HFF-Myc (cell line): ENCODE data around the gene CFAP90.

ENCODE experiments used
- DNase-seq: peaks from one replicate; pipeline ENCODE4 v3.0.0-alpha.2; 2011; ENCODE audit warnings: low read depth; ENCODE audit errors: extremely low read depth
- H3K4me3 ChIP-seq: replicated peaks from 2 replicates; pipeline ENCODE4 v1.5.1; 2011; ENCODE audit warnings: low read depth, mild to moderate bottlenecking, control low read depth, low read length
- TF ChIP-seq, protein P1 (sequence below): IDR thresholded peaks from 2 replicates; pipeline ENCODE4 v1.5.1; 2012; ENCODE audit warnings: mild to moderate bottlenecking, low read depth, low read length, control low read depth; ENCODE audit errors: missing control alignments

The CFAP90 gene

DNA sequence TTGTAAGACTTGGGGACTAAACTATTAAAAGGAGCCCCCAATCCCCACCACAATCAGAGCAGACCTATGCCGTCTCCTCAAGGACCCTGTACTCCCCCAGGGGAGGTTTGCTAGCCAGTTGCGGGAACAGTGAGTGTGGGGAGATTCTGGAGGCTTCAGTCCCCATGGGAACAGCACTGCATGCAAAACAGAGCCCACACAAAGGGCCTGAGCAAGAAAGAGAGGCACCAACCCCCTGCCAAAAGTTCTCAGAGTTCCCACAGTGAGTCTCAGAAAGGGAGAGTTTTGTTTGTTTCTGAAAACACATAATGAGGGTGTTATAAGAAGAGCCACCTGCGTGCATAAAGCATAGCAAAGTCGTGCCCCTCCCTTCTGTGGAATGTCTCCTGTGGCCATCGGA, 56.6 kb downstream of the CFAP90 start:
- no peak for DNase-seq
- H3K4me3 ChIP-seq = no peak overlapping the region
- TF ChIP-seq, protein P1, sequence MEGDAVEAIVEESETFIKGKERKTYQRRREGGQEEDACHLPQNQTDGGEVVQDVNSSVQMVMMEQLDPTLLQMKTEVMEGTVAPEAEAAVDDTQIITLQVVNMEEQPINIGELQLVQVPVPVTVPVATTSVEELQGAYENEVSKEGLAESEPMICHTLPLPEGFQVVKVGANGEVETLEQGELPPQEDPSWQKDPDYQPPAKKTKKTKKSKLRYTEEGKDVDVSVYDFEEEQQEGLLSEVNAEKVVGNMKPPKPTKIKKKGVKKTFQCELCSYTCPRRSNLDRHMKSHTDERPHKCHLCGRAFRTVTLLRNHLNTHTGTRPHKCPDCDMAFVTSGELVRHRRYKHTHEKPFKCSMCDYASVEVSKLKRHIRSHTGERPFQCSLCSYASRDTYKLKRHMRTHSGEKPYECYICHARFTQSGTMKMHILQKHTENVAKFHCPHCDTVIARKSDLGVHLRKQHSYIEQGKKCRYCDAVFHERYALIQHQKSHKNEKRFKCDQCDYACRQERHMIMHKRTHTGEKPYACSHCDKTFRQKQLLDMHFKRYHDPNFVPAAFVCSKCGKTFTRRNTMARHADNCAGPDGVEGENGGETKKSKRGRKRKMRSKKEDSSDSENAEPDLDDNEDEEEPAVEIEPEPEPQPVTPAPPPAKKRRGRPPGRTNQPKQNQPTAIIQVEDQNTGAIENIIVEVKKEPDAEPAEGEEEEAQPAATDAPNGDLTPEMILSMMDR = no peak

DNA sequence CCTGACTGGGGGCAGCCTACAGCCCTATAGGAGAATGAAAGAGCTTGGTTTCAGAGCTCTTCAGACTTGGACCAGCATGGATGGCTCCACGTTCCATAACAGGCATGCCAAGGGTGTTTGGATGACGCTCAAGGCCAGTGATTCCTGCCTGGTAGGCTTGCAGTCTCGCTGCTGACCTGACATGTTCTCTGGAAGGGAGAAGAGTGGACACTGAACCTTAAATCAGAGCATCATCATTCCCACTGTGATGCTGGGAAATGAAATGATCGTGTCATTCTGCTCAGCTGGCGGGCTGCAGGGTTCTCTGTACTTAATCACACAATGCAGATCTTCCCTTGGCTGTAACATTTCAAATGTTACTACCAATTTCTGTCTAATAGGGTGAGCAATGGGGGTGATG, 57.0 kb downstream of the CFAP90 start:
- TF ChIP-seq, protein P1 = no peak
- DNase-seq = no peak
- H3K4me3 ChIP-seq = no peak overlapping the region

DNA sequence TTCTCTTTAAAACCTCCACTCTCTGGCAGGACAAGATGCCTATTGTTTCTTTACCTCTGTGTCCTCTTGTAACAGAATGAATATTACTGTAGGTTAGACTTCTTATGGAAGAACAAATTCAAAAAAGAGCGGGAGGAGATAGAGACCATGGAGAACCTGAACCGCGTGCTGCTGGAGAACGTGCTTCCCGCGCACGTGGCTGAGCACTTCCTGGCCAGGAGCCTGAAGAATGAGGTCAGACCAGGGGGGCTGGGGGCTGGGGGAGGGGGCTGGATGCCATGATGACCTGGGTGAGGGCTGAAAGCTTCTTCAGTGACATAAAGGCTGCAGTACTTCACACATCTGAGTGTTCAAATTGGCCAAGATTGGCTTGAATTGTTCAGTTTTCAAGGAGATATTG, 61.4 kb downstream of the CFAP90 start:
- DNase-seq = no peak
- TF ChIP-seq, protein P1 = no peak

DNA sequence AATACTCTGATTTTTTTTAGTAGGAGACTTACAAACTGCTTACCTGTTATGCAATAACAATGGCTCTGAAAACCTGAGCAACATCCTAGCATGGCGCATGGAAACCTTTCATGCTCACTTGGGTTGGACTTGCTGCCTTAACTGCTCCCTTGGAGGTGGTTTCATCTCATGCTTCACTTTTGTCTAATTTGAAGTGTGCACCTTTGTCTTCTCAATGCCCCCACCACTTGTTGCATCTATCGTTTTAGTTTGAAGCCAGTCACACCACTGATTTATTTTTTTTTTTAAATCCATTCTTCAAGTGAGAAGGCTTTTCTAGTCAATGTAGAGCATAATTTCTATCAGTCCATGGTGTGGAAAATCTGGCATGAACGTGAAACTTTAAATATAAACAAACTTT, 63.2 kb downstream of the CFAP90 start:
- DNase-seq = no peak
- TF ChIP-seq, protein P1 = no peak
- H3K4me3 ChIP-seq = no peak overlapping the region

More for the DNA sequence above, 61.4 kb downstream of the CFAP90 start:
- H3K4me3 ChIP-seq = no peak overlapping the region

DNA sequence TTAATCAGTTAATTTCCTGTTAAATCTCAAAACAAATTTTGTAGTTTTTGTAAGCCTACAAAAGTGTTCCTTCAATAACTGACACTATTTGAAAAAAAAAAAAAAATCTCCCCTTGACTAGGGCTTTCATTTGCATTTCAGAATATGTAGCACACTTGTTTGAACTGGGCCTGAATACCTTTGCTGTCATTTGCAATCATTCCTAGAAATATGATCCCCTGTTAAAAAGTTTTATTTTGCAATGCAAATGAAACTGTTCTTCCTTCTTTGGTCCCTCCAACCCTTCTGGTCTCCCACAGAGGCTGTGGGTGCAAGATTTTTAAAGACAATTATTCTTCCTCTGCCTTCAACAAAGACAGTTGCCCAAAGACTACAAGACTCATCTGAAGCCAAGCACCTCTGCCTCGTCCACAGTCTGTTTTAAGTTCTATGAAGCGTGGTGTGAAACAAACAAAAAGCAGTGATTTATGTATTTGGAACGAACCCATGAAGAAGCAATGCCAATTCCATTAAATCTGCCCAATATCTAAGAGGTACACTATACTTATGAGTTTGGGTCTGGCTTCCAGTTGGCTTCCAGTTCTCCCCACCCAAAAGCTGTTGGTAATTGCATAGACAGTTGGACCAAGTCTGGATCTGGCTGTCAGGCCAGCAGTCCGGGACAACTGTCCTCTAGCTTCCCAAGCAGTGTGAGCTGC, 66.1 kb downstream of the CFAP90 start:
- no peak overlapping the region for H3K4me3 ChIP-seq
- no peak for DNase-seq
- TF ChIP-seq, protein P1 = no peak

DNA sequence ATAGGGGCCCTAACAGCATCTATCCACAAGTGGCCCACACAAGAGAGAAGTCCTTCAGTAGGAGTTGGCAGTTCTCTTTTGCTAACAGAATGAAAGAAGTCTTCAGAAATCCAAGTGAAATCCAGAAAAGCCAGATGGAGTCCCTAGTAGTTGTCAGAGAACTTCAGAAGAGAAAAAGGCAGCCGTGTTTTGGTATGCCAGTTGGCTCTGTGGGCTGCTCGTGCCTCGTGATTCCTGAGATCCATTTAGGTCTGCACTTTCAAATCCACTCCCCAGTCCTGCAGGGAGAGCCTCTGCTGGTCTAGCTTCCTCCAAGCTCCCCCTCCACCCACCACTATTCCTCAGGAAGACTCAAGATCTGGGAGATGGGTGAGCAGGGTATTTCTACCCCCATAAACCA, 69.0 kb downstream of the CFAP90 start:
- no peak overlapping the region for H3K4me3 ChIP-seq

More for the DNA sequence above, 69.0 kb downstream of the CFAP90 start:
- no peak for DNase-seq
- TF ChIP-seq, protein P1 = no peak
